ENCODE results near the gene SLC12A7.

DNA sequence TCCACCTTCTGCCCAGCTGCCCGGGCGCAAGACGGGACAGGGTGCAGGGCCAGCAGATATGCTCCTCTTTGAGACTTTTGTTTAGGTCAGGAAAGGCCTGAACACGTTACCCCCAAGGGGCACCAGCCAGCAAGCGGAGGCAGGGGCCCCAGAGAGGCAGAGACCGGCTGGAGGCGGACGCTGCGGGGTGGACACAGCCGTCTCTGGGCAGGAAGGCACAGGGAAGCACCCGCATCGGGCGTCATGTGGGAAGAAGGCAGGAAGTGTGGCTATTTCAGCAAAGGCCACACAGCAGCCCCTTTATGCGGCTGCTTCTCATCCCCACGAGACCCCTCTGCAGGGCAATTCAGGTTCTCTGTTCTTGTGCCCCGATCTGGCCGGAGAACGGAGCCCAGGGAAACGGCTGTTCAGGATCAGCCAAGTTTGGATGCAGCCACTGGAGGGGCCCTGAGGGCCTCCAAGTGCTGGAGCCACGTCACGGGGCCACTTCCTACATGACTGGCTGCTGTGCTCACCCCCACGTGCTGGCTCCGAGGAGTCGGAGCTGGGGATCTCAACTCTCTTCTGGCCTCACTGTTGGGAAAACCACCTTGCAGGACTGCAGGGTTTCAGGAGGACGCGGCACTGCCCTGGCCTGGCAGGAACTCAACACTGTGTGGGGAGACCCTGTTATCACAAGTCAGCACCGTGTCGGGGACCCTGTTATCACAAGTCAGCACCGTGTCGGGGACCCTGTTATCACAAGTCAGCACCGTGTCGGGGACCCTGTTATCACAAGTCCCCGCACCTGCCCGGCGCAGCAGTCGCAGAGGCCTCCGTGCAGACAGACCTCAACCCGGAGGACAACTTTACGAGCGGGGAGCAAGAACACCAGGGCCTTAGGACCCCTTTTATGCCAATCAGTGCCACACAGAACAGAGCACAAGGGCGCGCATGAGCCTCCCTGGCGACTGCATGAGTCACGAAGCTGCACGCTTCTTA is 44.4 kb downstream of the SLC12A7 start:
- TF ChIP-seq, protein P1, sequence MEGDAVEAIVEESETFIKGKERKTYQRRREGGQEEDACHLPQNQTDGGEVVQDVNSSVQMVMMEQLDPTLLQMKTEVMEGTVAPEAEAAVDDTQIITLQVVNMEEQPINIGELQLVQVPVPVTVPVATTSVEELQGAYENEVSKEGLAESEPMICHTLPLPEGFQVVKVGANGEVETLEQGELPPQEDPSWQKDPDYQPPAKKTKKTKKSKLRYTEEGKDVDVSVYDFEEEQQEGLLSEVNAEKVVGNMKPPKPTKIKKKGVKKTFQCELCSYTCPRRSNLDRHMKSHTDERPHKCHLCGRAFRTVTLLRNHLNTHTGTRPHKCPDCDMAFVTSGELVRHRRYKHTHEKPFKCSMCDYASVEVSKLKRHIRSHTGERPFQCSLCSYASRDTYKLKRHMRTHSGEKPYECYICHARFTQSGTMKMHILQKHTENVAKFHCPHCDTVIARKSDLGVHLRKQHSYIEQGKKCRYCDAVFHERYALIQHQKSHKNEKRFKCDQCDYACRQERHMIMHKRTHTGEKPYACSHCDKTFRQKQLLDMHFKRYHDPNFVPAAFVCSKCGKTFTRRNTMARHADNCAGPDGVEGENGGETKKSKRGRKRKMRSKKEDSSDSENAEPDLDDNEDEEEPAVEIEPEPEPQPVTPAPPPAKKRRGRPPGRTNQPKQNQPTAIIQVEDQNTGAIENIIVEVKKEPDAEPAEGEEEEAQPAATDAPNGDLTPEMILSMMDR (conservative IDR thresholded peaks at IDR 0.05; ENCODE audit: low read length): no peak
- no peak for TF ChIP-seq EZH2phosphoT487 (IDR thresholded peaks at IDR 0.05; ENCODE audit: borderline replicate concordance)

All from Loucy (cell line).